ENCODE results near the gene NPAS3. TPM values are rescaled to one million over a fixed set of nuclear protein-coding genes. Genes with fewer than 3 reads are reported as not detected.

The NPAS3 gene
- total RNA-seq, 2 donors from 2014 or later, result 0.33 to 0.78 TPM

DNA sequence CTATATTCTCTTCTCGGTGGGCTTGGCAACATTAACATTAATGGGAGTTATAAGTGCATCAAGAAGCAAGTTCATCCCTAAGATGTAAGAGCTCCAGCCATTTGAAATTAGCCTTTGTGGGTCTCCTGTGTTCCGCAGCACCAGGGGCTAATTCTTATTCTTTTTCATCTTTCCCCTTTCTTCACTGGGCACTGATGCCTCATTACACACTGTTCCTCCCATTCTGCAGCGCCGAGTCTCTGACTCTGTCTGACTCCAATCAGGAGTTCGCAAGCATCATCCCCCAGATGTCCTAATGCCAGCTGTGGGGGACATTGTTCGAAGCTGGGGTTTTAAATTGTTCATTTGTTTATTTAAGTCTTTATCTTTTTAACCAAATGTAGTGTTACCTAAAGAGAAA, 670.9 kb downstream of the NPAS3 start:
- no peak overlapping the region for H3K4me3 ChIP-seq
- TF ChIP-seq, protein P1, sequence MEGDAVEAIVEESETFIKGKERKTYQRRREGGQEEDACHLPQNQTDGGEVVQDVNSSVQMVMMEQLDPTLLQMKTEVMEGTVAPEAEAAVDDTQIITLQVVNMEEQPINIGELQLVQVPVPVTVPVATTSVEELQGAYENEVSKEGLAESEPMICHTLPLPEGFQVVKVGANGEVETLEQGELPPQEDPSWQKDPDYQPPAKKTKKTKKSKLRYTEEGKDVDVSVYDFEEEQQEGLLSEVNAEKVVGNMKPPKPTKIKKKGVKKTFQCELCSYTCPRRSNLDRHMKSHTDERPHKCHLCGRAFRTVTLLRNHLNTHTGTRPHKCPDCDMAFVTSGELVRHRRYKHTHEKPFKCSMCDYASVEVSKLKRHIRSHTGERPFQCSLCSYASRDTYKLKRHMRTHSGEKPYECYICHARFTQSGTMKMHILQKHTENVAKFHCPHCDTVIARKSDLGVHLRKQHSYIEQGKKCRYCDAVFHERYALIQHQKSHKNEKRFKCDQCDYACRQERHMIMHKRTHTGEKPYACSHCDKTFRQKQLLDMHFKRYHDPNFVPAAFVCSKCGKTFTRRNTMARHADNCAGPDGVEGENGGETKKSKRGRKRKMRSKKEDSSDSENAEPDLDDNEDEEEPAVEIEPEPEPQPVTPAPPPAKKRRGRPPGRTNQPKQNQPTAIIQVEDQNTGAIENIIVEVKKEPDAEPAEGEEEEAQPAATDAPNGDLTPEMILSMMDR (IDR thresholded peaks at IDR 0.05), result no peak
- no peak for TF ChIP-seq POLR2A (IDR thresholded peaks at IDR 0.05)
- no peak overlapping the region for H3K27ac ChIP-seq
- no peaks in the 10 kb centered on the region for H3K9me3 ChIP-seq
- 54 to 64% methylated on average over 6 of the region's 6 CpGs for WGBS, 2 donors
- no peak for ATAC-seq
- H3K36me3 ChIP-seq (replicated peaks in 1 of 2; ENCODE audit: insufficient read depth in 1 of 2, low read depth in 2 of 2), result no peaks in the 10 kb centered on the region
- intact Hi-C loops (cut with DNase I), result no loop called here
- H3K4me1 ChIP-seq, result no peaks in the 10 kb centered on the region
- H3K27me3 ChIP-seq, result no peaks in the 10 kb centered on the region
- no peak for DNase-seq

DNA sequence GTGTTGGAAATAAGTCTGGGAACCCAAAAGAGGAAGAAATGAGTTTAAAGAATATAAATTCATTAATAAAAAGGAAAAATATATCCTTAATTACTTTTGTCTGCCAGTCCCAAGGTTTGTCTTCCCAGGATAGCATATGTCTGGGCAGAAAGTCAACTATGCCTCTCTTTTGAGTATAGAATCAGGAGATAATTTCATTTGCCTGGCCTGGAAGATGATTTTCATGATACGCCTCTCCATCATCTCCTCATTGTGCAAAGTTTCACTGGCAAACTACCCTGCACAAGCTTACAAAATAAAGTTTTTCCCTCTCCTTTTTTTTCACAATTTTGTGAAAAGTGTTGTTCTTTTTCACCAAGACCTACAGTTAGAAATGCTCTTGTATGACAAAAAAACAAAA, 671.4 kb downstream of the NPAS3 start:
- intact Hi-C loops (cut with DNase I), result no loop called here
- DNase-seq (no peak), ATAC-seq (no peak)
- Histone ChIP-seq H3K4me1 (no peaks in the 10 kb centered on the region), H3K36me3 (replicated peaks in 1 of 2; ENCODE audit: insufficient read depth in 1 of 2, low read depth in 2 of 2) (no peaks in the 10 kb centered on the region), H3K4me3 (no peak overlapping the region), H3K27ac (no peak overlapping the region), H3K9me3 (no peaks in the 10 kb centered on the region), H3K27me3 (no peaks in the 10 kb centered on the region)
- TF ChIP-seq, protein P1 (IDR thresholded peaks at IDR 0.05), result no peak
- no peak for TF ChIP-seq POLR2A (IDR thresholded peaks at IDR 0.05)
- 86 to 90% methylated on average over 1 of the region's 1 CpG for WGBS, 2 donors

- intact Hi-C loops (cut with DNase I), result no loop called here
- Histone ChIP-seq H3K27ac (no peak overlapping the region), H3K9me3 (no peaks in the 10 kb centered on the region), H3K4me1 (no peaks in the 10 kb centered on the region), H3K27me3 (no peaks in the 10 kb centered on the region), H3K36me3 (replicated peaks in 1 of 2; ENCODE audit: insufficient read depth in 1 of 2, low read depth in 2 of 2) (no peaks in the 10 kb centered on the region), H3K4me3 (no peak overlapping the region)
- 81% methylated on average over 5 of the region's 5 CpGs for WGBS, 2 donors
- TF ChIP-seq POLR2A (IDR thresholded peaks at IDR 0.05), result no peak
- TF ChIP-seq, protein P1 (IDR thresholded peaks at IDR 0.05), result no peak
- DNase-seq (no peak), ATAC-seq (no peak)
Measured at GRCh38 chr14:33611405-33612196, 672.9 kb downstream of the NPAS3 start.

DNA sequence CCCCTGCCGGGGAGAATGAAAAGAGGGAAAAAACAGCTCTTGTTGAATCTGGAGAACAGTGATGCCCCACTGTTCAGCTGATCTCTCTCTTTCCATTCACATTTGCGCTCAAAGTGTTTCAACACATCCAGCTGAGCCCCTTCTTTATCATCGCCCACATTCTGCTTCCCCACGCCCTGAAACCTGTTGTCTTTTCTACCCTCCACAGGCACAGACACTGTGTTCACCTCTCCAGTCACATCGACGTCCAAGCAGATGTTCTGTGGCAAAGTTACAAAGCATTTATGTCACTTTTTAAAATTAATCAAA, 673.5 kb downstream of the NPAS3 start:
- H3K27me3 ChIP-seq, result no peaks in the 10 kb centered on the region
- TF ChIP-seq, protein P1 (IDR thresholded peaks at IDR 0.05), result no peak
- TF ChIP-seq POLR2A (IDR thresholded peaks at IDR 0.05), result no peak
- H3K4me3 ChIP-seq, result no peak overlapping the region
- H3K36me3 ChIP-seq (replicated peaks in 1 of 2; ENCODE audit: insufficient read depth in 1 of 2, low read depth in 2 of 2), result no peaks in the 10 kb centered on the region
- ATAC-seq (no peak), DNase-seq (no peak)
- no peaks in the 10 kb centered on the region for H3K4me1 ChIP-seq
- 70 to 73% methylated on average over 6 of the region's 6 CpGs for WGBS, 2 donors
- no peaks in the 10 kb centered on the region for H3K9me3 ChIP-seq
- intact Hi-C loops (cut with DNase I), result no loop called here
- H3K27ac ChIP-seq, result no peak overlapping the region

GRCh38 chr14:33617154-33617553, 678.5 kb downstream of the NPAS3 start:
- no peaks in the 10 kb centered on the region for H3K27me3 ChIP-seq
- H3K4me3 ChIP-seq, result no peak overlapping the region
- TF ChIP-seq, protein P1 (IDR thresholded peaks at IDR 0.05), result no peak
- no peak for TF ChIP-seq POLR2A (IDR thresholded peaks at IDR 0.05)
- H3K36me3 ChIP-seq (replicated peaks in 1 of 2; ENCODE audit: insufficient read depth in 1 of 2, low read depth in 2 of 2), result no peaks in the 10 kb centered on the region
- ATAC-seq (no peak), DNase-seq (no peak)
- H3K4me1 ChIP-seq, result no peaks in the 10 kb centered on the region
- WGBS, 2 donors, result 37 to 42% methylated on average over 3 of the region's 3 CpGs
- no peak overlapping the region for H3K27ac ChIP-seq
- H3K9me3 ChIP-seq, result no peaks in the 10 kb centered on the region
- intact Hi-C loops (cut with DNase I), result no loop called here
